ENCODE data around the gene RARRES2. TPM values are rescaled to one million over a fixed set of nuclear protein-coding genes. Genes with fewer than 3 reads are reported as not detected.

RARRES2 gene
- total and polyA plus RNA-seq, 2 of the 13 experiments (the other 11 are each of a cell fraction or from before 2014, with no cell fraction given), result 134 to 172 TPM

DNA sequence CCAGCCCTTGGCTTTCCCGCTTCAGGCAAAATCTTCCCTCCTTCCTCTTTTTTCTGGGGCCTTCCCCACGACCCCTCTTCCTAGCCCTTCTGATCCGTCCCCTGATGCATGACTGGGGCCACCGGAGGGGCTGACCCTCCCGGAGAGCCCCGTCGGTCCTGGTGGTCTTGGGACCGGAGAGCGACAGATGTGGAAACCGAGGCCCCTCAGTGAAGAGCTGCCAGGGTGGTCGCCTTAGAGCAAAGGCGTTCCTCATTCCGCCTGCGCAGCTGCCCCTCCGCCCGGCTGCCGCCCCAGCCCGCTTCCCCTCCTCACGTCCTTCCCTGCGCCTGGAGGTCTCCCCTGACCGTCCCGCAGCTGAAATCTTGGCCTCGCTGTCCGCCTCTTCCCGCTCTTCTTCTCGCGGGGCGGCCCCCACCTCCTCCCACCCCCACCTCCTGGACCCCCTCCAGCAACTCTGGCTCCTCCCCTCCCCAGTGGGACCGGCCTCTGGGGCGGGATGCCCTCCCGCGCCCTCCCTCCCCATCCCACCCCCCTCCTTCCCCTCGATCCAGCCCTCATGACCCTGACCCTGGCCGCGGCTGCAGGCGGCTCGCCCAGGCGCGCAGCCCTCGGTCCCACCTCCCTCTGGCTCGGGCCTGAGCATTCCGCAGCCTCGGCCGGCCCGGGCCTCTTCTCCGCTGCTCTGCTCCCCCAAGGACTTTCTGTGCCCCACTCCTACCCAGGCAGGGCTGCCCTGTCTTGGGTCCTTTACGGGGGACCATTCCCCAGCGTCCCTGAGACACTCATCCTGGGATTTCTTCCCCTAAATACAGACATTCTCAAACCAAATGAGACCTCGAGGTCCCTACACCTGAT is at the start of gene RARRES2 (continued):
- TF ChIP-seq ZNF484 (CRISPR knock-in tag; IDR thresholded peaks at IDR 0.05; ENCODE audit: borderline replicate concordance, low read depth) (no peak), ZMYM3 (CRISPR knock-in tag; IDR thresholded peaks at IDR 0.05) (0 out of 2 replicates have a peak, but pooled peaks have one; percentile 12), ZNF777 (CRISPR knock-in tag; IDR thresholded peaks at IDR 0.05) (0 out of 2 replicates have a peak, but pooled peaks have one; percentile 37), RXRB (CRISPR knock-in tag; IDR thresholded peaks at IDR 0.05; ENCODE audit: borderline replicate concordance) (0 out of 2 replicates have a peak, but pooled peaks have one; percentile 4), ZNF672 (CRISPR knock-in tag; IDR thresholded peaks at IDR 0.05) (no peak), GABPB1 (CRISPR knock-in tag; IDR thresholded peaks at IDR 0.05) (peak; percentile 53; the same call in 1 of the 2 replicates), ZGPAT (CRISPR knock-in tag; IDR thresholded peaks at IDR 0.05) (peak; percentile 7; the same call in 1 of the 2 replicates), KLF16 (CRISPR knock-in tag; IDR thresholded peaks at IDR 0.05) (peak in 1 of 2 experiments; percentile 62; a peak in 1 of 4 replicates), AGO1 (IDR thresholded peaks at IDR 0.05; ENCODE audit: low read depth, low read length, poor library complexity, severe bottlenecking) (peak; percentile 59), ZBTB7B (CRISPR knock-in tag; IDR thresholded peaks at IDR 0.05) (peak; percentile 68), ZBTB26 (CRISPR knock-in tag; IDR thresholded peaks at IDR 0.05; ENCODE audit: borderline replicate concordance) (0 out of 2 replicates have a peak, but pooled peaks have one; percentile 7), ZNF607 (CRISPR knock-in tag; IDR thresholded peaks at IDR 0.05; ENCODE audit: borderline replicate concordance) (no peak), ISL2 (CRISPR knock-in tag; IDR thresholded peaks at IDR 0.05) (0 out of 2 replicates have a peak, but pooled peaks have one; percentile 11), ZNF746 (CRISPR knock-in tag; IDR thresholded peaks at IDR 0.05) (peak; percentile 73; the same call in 1 of the 2 replicates), ZFX (CRISPR knock-in tag; IDR thresholded peaks at IDR 0.05; ENCODE audit: low read depth) (peak; percentile 58; the same call in 1 of the 2 replicates), ZNF557 (CRISPR knock-in tag; IDR thresholded peaks at IDR 0.05) (0 out of 2 replicates have a peak, but pooled peaks have one; percentile 14), ZFY (CRISPR knock-in tag; IDR thresholded peaks at IDR 0.05) (peak; percentile 65), RARA (CRISPR knock-in tag; IDR thresholded peaks at IDR 0.05) (peak; percentile 55), ZNF687 (CRISPR knock-in tag; IDR thresholded peaks at IDR 0.05) (peak; percentile 70)
- TF ChIP-seq, protein P1, sequence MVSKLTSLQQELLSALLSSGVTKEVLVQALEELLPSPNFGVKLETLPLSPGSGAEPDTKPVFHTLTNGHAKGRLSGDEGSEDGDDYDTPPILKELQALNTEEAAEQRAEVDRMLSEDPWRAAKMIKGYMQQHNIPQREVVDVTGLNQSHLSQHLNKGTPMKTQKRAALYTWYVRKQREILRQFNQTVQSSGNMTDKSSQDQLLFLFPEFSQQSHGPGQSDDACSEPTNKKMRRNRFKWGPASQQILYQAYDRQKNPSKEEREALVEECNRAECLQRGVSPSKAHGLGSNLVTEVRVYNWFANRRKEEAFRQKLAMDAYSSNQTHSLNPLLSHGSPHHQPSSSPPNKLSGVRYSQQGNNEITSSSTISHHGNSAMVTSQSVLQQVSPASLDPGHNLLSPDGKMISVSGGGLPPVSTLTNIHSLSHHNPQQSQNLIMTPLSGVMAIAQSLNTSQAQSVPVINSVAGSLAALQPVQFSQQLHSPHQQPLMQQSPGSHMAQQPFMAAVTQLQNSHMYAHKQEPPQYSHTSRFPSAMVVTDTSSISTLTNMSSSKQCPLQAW (CRISPR knock-in tag; IDR thresholded peaks at IDR 0.05), result 0 out of 2 replicates have a peak, but pooled peaks have one; percentile 21

Data from HepG2 (cell line).